ENCODE data around the gene COL7A1.
A peak's percentile ranks its signal among the peaks of the same experiment; 100 is the strongest.

COL7A1 gene

GRCh38 chr3:48591886-48592518, 3.1 kb downstream of the COL7A1 start:
- no peak for DNase-seq

- DNase-seq: no peak
These were observed 3.7 kb downstream of the COL7A1 start for GRCh38 chr3:48591436-48591835.

- DNase-seq: no peak
These were observed 6.9 kb downstream of the COL7A1 start for GRCh38 chr3:48588230-48588629.

GRCh38 chr3:48587686-48588085, 7.4 kb downstream of the COL7A1 start:
- no peak for DNase-seq

- no peak for DNase-seq
These were observed 9.7 kb downstream of the COL7A1 start for GRCh38 chr3:48585411-48585810.

GRCh38 chr3:48584836-48585235, 10.3 kb downstream of the COL7A1 start:
- DNase-seq: no peak

GRCh38 chr3:48581621-48582481, 13.3 kb downstream of the COL7A1 start:
- no peak for DNase-seq

- DNase-seq: no peak
These were observed 18.5 kb downstream of the COL7A1 start for GRCh38 chr3:48576647-48577046.

- DNase-seq: no peak
These were observed 19.8 kb downstream of the COL7A1 start for GRCh38 chr3:48575366-48575765.

- DNase-seq: no peak
These were observed 21.1 kb downstream of the COL7A1 start for GRCh38 chr3:48573973-48574585.

GRCh38 chr3:48572517-48572916, 22.6 kb downstream of the COL7A1 start:
- DNase-seq: no peak

GRCh38 chr3:48571938-48572337, 23.2 kb downstream of the COL7A1 start:
- no peak for DNase-seq

- no peak for DNase-seq
These were observed 25.2 kb downstream of the COL7A1 start for GRCh38 chr3:48569808-48570450.

GRCh38 chr3:48569400-48569799, 25.7 kb downstream of the COL7A1 start:
- no peak for DNase-seq

GRCh38 chr3:48568476-48568875, 26.7 kb downstream of the COL7A1 start:
- no peak for DNase-seq

GRCh38 chr3:48567500-48567899, 27.6 kb downstream of the COL7A1 start:
- no peak for DNase-seq

- no peak for DNase-seq
These were observed 28.0 kb downstream of the COL7A1 start for GRCh38 chr3:48567090-48567489.

- no peak for DNase-seq
These were observed 28.7 kb downstream of the COL7A1 start for GRCh38 chr3:48566401-48566760.

GRCh38 chr3:48565591-48566400, 29.3 kb downstream of the COL7A1 start:
- peak; percentile 82 for DNase-seq

- no peak for DNase-seq
These were observed 29.9 kb downstream of the COL7A1 start for GRCh38 chr3:48565186-48565585.

- no peak for DNase-seq
These were observed 30.5 kb downstream of the COL7A1 start for GRCh38 chr3:48564667-48565066.

- DNase-seq: peak; percentile 89
These were observed 31.1 kb downstream of the COL7A1 start for GRCh38 chr3:48564022-48564421.

All from fibroblast of skin of back (primary cell).